GM23338 (cell line): ENCODE data around the gene CD3D.

Experiments used
- CREB1 ChIP-seq: fragments of 250-450 bp; sonication (Bioruptor Pico); IDR thresholded peaks from 2 replicates; pipeline ENCODE4 v1.5.0; 2020; ENCODE audit warnings: low read depth, mild to moderate bottlenecking, moderate library complexity
- CTCF ChIP-seq, 2 experiments: fragments of 200-600 bp in 1 of 2; sonication (generic) in 1 of 2; conservative IDR thresholded peaks; 2 replicates each; pipeline versions ENCODE4 v1.5.1 to v1.6.1; 2016 to 2017; ENCODE audit warnings: antibody characterized with exemption in 2 of 2, low read depth in 2 of 2, mild to moderate bottlenecking in 2 of 2, moderate library complexity in 1 of 2
- EZH2 ChIP-seq: fragments of 200-600 bp; sonication (generic); IDR thresholded peaks from one replicate; pipeline ENCODE4 v1.8.0; 2017; ENCODE audit warnings: antibody characterized with exemption, mild to moderate bottlenecking, low read depth; ENCODE audit not compliant: unreplicated experiment
- EZH2phosphoT487 ChIP-seq: fragments of 200-600 bp; sonication (generic); IDR thresholded peaks from one replicate; pipeline ENCODE4 v1.8.1; 2018; ENCODE audit warnings: antibody characterized with exemption; ENCODE audit not compliant: unreplicated experiment
- JUNB ChIP-seq: IDR thresholded peaks from one replicate; pipeline ENCODE4 v1.6.1; 2016; ENCODE audit warnings: antibody characterized with exemption; ENCODE audit not compliant: unreplicated experiment
- POLR2AphosphoS5 ChIP-seq: IDR thresholded peaks from 2 replicates; pipeline ENCODE4 v1.6.1; 2016; ENCODE audit warnings: antibody characterized with exemption, low read depth
- REST ChIP-seq: IDR thresholded peaks from one replicate; pipeline ENCODE4 v1.6.1; 2018; ENCODE audit warnings: antibody characterized with exemption; ENCODE audit not compliant: unreplicated experiment

- TF ChIP-seq CTCF (conservative IDR thresholded peaks at IDR 0.05; ENCODE audit: low read depth in 2 of 2) (no peak), REST (no peak), EZH2 (no peak), EZH2phosphoT487 (no peak), POLR2AphosphoS5 (no peak), CREB1 (CRISPR knock-in tag) (no peak), JUNB (no peak)
These were observed 3.1 kb downstream of the CD3D start for GRCh38 chr11:118339281-118339961.
